ENCODE data around the gene ATP1A4.

The ATP1A4 gene

GRCh38 chr1:160148121-160148520, 3.3 kb upstream of the ATP1A4 start:
- no peak for DNase-seq

- no peak for DNase-seq
Measured at GRCh38 chr1:160149233-160149632, 2.2 kb upstream of the ATP1A4 start.

- no peak for DNase-seq
Measured at GRCh38 chr1:160149716-160150115, 1.7 kb upstream of the ATP1A4 start.

GRCh38 chr1:160154790-160155189, 3.4 kb downstream of the ATP1A4 start:
- no peak for DNase-seq

GRCh38 chr1:160156361-160156760, 5.0 kb downstream of the ATP1A4 start:
- DNase-seq, result no peak

GRCh38 chr1:160157174-160157573, 5.8 kb downstream of the ATP1A4 start:
- DNase-seq, result no peak

- DNase-seq, result no peak
Measured at GRCh38 chr1:160158031-160158430, 6.6 kb downstream of the ATP1A4 start.

GRCh38 chr1:160158534-160158933, 7.1 kb downstream of the ATP1A4 start:
- no peak for DNase-seq

GRCh38 chr1:160159846-160160245, 8.4 kb downstream of the ATP1A4 start:
- DNase-seq, result no peak

- no peak for DNase-seq
Measured at GRCh38 chr1:160161965-160162705, 10.7 kb downstream of the ATP1A4 start.

GRCh38 chr1:160162931-160163330, 11.5 kb downstream of the ATP1A4 start:
- no peak for DNase-seq

- DNase-seq, result no peak
Measured at GRCh38 chr1:160163615-160164014, 12.2 kb downstream of the ATP1A4 start.

- no peak for DNase-seq
Measured at GRCh38 chr1:160164121-160164520, 12.7 kb downstream of the ATP1A4 start.

GRCh38 chr1:160166166-160166868, 14.9 kb downstream of the ATP1A4 start:
- DNase-seq, result no peak

- no peak for DNase-seq
Measured at GRCh38 chr1:160167056-160167455, 15.7 kb downstream of the ATP1A4 start.

GRCh38 chr1:160167580-160167979, 16.2 kb downstream of the ATP1A4 start:
- no peak for DNase-seq

GRCh38 chr1:160168016-160168415, 16.6 kb downstream of the ATP1A4 start:
- no peak for DNase-seq

GRCh38 chr1:160168609-160169369, 17.4 kb downstream of the ATP1A4 start:
- no peak for DNase-seq

- no peak for DNase-seq
Measured at GRCh38 chr1:160169553-160170399, 18.4 kb downstream of the ATP1A4 start.

GRCh38 chr1:160171354-160171753, 20.0 kb downstream of the ATP1A4 start:
- DNase-seq, result no peak

GRCh38 chr1:160171980-160172379, 20.6 kb downstream of the ATP1A4 start:
- DNase-seq, result no peak

GRCh38 chr1:160177231-160177630, 25.8 kb downstream of the ATP1A4 start:
- no peak for DNase-seq

GRCh38 chr1:160177667-160178066, 26.3 kb downstream of the ATP1A4 start:
- no peak for DNase-seq
